Upper lobe of left lung (tissue), 4 donors: ENCODE data around the gene CLSTN2.

Experiments used
- EP300 ChIP-seq, 4 donors: sonication (generic); formaldehyde crosslinking; IDR thresholded peaks; one replicate each; pipeline ENCODE4 v1.5.1; 2017; ENCODE audit warnings: antibody characterized with exemption in 4 of 4, control low read depth in 2 of 4
- POLR2A ChIP-seq, 4 donors: fragments of 450-650 bp; IDR thresholded peaks; one replicate each; pipeline ENCODE4 v1.5.1; 2016 to 2017; ENCODE audit warnings: antibody characterized with exemption in 4 of 4, mild to moderate bottlenecking in 2 of 4
- POLR2AphosphoS5 ChIP-seq, 2 donors: sonication (generic); formaldehyde crosslinking; IDR thresholded peaks; one replicate each; pipeline ENCODE4 v1.5.1; 2017; ENCODE audit warnings: antibody characterized with exemption in 2 of 2
- TF ChIP-seq, protein P1 (sequence below), 6 experiments: fragments of 450-650 bp in 4 of 6; fragments of 200-600 bp in 2 of 6; sonication (generic) in 2 of 6; IDR thresholded peaks; one replicate each; pipeline ENCODE4 v1.5.1; 2016 to 2019; ENCODE audit warnings: antibody characterized with exemption in 6 of 6

- TF ChIP-seq, protein P1, sequence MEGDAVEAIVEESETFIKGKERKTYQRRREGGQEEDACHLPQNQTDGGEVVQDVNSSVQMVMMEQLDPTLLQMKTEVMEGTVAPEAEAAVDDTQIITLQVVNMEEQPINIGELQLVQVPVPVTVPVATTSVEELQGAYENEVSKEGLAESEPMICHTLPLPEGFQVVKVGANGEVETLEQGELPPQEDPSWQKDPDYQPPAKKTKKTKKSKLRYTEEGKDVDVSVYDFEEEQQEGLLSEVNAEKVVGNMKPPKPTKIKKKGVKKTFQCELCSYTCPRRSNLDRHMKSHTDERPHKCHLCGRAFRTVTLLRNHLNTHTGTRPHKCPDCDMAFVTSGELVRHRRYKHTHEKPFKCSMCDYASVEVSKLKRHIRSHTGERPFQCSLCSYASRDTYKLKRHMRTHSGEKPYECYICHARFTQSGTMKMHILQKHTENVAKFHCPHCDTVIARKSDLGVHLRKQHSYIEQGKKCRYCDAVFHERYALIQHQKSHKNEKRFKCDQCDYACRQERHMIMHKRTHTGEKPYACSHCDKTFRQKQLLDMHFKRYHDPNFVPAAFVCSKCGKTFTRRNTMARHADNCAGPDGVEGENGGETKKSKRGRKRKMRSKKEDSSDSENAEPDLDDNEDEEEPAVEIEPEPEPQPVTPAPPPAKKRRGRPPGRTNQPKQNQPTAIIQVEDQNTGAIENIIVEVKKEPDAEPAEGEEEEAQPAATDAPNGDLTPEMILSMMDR (IDR thresholded peaks at IDR 0.05) = no peak
- no peak for TF ChIP-seq POLR2AphosphoS5 (IDR thresholded peaks at IDR 0.05)
- TF ChIP-seq POLR2A (IDR thresholded peaks at IDR 0.05) = no peak
- no peak for TF ChIP-seq EP300 (IDR thresholded peaks at IDR 0.05)
Measured at GRCh38 chr3:140406655-140407054, 471.7 kb downstream of the CLSTN2 start.
